Cardiac fibroblast (primary cell): ENCODE results near the gene STK32B.

ENCODE experiments used
- DNase-seq, 2 donors: peaks; one replicate each; pipeline versions ENCODE4 v3.0.0 to v3.0.0-alpha.2; 2010; ENCODE audit warnings: low read depth in 2 of 2
- H3K4me3 ChIP-seq, 2 donors: replicated peaks in 1 of 2; 1 replicate in 1 of 2; 2 replicates in 1 of 2; pipeline ENCODE4 v1.5.1; 2011; ENCODE audit warnings: low read depth in 2 of 2, low read length in 2 of 2, mild to moderate bottlenecking in 2 of 2, moderate library complexity in 1 of 2
- TF ChIP-seq, protein P1 (sequence below): IDR thresholded peaks from one replicate; pipeline ENCODE4 v1.5.1; 2011; ENCODE audit warnings: low read depth, mild to moderate bottlenecking, low read length, inconsistent platforms

STK32B gene

DNA sequence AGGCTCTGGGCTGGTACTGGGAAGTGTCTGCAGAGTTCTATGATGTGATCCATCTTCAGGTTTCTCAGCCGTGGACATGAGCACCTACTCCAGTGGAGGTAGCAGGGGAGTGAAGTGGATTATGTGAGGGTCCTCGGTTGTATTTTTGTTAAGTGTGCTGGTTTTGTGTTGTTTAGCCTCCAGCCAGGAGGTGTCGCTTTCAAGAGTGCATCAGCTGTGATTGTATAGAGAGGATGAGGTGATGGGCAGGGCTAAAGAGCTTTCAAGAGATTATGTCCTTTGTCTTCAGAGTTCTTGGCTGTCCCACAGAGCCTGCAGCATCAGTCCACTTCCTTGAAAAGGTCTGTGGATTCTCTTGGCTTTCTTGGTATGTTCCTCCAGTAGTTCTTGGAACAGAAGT, 256.6 kb downstream of the STK32B start:
- no peak overlapping the region for H3K4me3 ChIP-seq
- TF ChIP-seq, protein P1, sequence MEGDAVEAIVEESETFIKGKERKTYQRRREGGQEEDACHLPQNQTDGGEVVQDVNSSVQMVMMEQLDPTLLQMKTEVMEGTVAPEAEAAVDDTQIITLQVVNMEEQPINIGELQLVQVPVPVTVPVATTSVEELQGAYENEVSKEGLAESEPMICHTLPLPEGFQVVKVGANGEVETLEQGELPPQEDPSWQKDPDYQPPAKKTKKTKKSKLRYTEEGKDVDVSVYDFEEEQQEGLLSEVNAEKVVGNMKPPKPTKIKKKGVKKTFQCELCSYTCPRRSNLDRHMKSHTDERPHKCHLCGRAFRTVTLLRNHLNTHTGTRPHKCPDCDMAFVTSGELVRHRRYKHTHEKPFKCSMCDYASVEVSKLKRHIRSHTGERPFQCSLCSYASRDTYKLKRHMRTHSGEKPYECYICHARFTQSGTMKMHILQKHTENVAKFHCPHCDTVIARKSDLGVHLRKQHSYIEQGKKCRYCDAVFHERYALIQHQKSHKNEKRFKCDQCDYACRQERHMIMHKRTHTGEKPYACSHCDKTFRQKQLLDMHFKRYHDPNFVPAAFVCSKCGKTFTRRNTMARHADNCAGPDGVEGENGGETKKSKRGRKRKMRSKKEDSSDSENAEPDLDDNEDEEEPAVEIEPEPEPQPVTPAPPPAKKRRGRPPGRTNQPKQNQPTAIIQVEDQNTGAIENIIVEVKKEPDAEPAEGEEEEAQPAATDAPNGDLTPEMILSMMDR = no peak
- DNase-seq = no peak

DNA sequence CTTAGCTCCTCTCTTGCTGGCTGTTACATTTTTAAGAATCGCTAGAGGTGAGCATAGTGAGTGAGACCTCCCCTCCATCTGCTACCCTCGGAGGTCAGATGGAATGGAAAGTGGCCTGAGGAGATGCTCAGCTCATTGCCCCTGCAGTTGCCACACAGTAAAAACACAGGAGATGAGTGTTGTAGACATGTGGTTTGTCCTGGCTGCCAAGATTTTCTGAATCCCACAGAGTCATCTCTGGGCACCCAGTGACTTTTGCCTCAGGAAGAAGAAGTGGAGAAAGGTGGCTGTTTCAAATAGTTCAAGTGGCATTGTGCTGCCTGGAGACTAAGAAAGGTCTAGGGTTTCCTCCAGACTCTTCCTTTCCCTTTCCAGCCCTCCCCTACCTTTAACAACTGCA, 271.0 kb downstream of the STK32B start:
- no peak for DNase-seq
- TF ChIP-seq, protein P1 = no peak

DNA sequence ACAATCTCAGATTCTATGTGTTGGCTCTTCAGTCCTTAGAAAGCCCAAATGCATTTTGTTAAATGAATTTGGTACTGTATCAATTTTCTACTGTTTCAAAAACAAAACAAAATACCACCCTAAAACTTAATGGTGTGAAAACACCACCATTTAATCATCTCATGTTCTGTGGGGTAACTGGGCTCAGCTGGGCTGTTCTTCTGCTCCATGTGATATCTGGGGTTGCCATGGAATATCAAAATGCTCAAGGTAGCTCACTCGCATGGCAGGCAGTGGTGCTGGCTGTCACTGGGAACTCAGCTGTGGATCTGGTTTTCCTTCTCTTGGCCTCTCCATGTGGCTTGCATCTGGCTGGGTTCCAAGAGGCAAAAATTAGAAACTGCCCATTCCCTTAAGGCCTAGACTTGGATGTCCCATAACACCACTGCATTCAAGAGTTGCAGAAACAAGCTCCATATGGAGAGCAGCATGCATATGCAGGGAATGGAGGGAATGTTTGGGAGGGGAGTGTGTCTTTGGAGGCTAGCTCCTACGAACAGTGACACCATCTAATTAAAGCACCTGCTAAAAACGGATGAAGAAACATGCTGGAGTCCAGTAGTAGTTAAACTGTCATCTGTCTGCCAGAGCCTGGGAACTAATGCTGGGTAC, 279.2 kb downstream of the STK32B start:
- TF ChIP-seq, protein P1 = no peak
- no peak for DNase-seq
- no peak overlapping the region for H3K4me3 ChIP-seq

More for the DNA sequence above, 271.0 kb downstream of the STK32B start:
- no peak overlapping the region for H3K4me3 ChIP-seq

DNA sequence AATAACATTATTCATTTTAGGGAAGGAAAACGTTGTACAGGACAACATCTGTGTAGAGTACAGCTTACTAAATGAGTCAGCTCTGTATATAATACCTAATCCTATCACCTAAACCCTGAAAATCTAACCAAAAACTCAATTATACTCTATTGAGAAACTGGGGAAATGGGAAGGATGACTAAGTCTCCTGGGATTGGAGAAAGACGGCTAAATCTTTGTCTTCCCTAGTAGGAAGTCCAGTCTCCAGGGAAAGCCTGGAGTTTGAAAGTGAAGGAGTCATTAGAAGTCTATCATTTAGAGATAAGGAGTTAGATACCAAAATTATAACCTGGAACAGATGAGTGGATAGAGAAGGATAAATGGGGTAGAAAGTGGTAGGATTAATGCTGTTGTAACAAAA, 286.5 kb downstream of the STK32B start:
- H3K4me3 ChIP-seq = no peak overlapping the region
- DNase-seq = no peak
- TF ChIP-seq, protein P1 = no peak

GRCh38 chr4:5338531-5338930, 287.3 kb downstream of the STK32B start:
- no peak for DNase-seq
- TF ChIP-seq, protein P1 = no peak
- no peak overlapping the region for H3K4me3 ChIP-seq

- DNase-seq = no peak
- TF ChIP-seq, protein P1 = no peak
Observed at GRCh38 chr4:5340991-5341451, 289.7 kb downstream of the STK32B start.

DNA sequence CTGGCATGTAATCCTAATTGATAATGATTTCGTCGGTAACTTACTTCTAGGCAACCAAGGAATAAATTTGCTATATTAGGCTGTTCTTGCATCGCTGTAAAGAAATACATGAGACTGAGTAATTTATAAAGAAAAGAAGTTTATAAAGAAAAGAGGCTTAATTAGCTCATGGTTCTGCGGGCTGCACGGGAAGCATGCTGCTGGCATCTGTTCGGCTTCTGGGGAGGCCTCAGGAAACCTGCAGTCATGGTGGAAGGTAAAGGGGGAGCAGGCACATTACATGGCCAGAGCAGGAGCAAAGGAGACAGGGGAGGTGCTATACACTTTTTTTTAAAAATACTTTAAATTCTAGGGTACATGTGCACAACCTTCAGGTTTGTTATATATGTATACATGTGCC, 290.2 kb downstream of the STK32B start:
- TF ChIP-seq, protein P1 = no peak
- no peak for DNase-seq

More at GRCh38 chr4:5340991-5341451, 289.7 kb downstream of the STK32B start:
- H3K4me3 ChIP-seq = no peak overlapping the region

More for the DNA sequence above, 290.2 kb downstream of the STK32B start:
- H3K4me3 ChIP-seq = no peak overlapping the region
